ENCODE data around the gene EYS.
"Not testable (repeated sequence)": the region's sequence is repeated elsewhere in the genome, so short reads cannot be mapped to it uniquely, and the experiment has no call there.

EYS gene

DNA sequence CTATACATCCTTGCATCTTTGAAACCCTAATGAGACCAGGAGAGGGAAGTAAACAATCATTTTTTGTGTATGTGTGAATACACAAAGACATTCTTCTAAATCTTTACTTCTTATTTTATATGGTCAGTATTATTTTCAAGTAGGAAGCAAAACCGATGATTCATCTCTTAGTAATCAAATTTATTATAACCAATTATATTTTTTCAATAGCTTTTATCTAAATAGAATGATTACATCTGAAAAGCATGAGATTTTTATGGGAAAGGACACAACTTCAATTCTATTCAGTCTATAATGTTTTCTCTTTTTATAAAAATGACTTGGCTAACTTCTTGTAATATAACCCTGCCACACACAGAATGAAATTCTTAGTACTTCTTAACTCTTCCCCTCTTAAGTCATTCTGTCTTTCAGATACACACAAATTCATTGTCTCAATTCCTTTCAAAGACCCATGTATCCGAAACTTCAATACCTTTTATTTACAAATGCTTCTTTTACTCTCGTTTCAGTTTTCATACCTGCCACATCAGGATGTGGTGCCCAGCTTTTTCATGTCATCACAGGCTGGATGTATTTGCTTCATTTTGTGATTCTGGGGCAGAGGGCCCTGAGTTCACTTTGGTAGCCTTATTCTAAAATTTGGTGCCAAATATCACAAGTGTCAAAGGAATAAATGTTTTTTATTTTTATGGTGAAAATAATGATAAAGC is 1844.4 kb downstream of the EYS start:
- DNase-seq = no peak

- DNase-seq = no peak
These were observed 1847.5 kb downstream of the EYS start for GRCh38 chr6:63859528-63859927.

- DNase-seq = no peak
These were observed 1848.3 kb downstream of the EYS start for GRCh38 chr6:63858691-63859090.

GRCh38 chr6:63856271-63856670 is 1850.8 kb downstream of the EYS start:
- DNase-seq = no peak

DNA sequence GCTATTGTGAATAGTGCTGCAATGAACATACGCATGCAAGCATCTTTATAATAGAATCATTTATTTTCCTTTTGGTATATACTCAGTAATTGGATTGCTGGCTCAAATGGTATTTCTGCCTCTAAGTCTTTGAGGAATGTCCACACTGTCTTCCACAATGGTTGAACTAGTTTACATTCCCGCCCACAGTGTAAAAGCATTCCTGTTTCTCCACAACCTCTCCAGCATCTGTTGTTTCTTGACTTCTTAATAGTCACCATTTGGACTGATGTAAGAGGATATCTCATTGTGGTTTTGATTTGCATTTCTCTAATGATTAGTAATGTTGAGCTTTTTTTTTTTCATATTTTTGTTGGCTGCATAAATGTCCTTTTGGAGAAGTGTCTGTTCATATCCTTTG is 1862.7 kb downstream of the EYS start:
- no peak for DNase-seq

GRCh38 chr6:63839485-63839884 is 1867.5 kb downstream of the EYS start:
- DNase-seq = no peak

- not testable (repeated sequence) for DNase-seq
These were observed 1878.3 kb downstream of the EYS start for GRCh38 chr6:63828678-63829077.

GRCh38 chr6:63824722-63825121 is 1882.3 kb downstream of the EYS start:
- no peak for DNase-seq

DNA sequence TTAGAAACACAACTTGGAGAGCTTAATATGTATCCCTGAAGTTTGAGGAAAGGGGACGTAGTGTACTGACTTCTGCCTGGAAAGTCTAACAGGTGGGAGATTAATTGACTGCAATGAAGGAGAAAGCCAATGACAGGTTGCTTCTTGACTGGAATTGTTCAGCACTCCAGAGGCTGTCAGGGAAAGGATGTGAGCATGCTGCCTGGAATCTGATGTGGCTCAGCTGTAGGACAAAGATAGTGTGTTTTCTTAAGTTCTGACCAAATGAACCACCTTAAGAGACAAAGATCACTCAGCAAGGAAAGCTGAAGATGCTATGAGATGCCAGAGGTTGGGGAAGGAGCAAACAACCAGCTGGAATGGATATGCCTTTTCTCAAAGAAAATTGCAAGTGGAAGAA is 1885.6 kb downstream of the EYS start:
- no peak for DNase-seq

DNA sequence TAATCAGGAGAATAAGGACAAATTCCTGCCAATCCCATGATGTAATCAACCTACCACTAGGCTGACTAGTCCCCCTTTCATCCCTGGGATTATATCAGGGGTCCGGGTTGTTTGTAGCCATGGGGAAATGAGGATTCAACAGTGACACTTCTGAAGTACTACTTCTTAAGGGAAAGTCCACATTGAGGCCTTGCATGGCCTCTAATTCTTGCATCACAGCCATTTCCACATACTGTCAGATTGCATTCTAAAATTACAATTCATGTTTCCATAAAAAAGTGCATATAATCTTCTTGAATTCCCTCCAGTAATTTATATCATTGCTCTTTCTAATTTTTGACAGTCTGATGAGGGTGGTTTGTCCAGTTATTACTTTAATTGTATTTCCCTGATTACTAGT is 1887.2 kb downstream of the EYS start:
- no peak for DNase-seq

GRCh38 chr6:63817492-63818050 is 1889.5 kb downstream of the EYS start:
- DNase-seq = no peak

DNA sequence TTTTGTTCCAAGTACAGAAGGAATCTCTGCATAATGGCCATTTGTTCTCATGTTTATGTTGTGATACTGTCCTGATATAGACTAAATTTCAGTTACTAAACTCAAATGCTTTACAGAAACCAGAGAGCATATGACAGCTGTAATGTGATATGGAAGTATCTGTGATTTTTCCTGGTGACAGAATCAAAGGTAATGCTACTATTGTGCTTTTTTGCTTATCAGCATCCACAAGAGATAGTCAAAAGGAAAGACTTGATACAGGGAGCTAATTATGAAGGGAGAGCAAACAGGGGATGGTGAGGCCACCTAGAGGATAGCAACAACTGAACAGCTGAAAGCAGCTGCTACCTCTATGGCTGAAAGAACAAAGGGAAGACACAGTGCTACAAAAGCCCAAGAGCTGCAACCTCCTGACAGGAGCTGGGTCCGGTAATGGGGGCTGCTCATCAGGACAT is 1890.0 kb downstream of the EYS start:
- no peak for DNase-seq

- no peak for DNase-seq
These were observed 1890.5 kb downstream of the EYS start for GRCh38 chr6:63816401-63816981.

DNA sequence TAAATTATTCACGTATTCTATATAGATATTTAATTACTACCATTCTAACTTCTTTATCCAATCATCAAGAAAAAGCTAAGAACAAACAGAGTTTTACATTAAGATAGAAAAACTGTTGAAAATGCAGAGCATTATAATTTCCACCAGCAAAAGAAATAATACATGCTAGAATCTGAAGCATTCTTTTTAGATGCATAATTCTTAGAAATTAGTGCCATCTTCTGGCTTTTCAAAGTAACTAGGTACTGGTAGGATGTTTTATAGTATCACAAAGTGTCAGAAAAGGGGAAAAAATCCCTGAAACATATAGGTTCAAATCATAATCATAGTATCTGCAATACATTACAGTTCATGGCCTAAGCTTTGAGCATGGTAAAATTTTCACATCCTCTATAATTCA is 1892.6 kb downstream of the EYS start:
- no peak for DNase-seq

DNA sequence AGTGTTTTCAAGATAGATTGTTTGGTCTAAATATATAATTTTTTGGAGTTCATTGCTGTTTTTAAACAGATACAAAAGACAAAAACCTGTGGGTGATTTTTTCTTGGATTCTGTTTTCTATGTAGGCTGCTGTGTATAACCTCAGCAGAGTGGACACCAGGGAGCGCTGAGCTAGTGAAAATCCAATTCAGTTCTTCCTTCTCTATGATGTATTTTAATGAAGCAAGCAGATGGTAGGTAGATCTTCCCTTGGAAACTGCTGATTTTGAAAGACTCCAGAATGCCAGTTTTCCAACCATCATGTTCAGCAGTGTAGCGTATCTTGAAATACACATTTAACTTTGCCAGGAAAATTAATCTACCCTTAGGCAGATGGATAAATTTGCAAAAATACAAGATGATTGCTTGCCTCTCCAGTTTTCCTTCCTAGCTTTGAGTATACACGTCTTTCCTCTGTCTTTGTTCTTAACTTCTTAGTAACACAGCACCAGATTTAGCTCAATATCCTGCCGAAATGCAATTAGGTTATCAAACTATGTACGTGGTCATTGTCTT is 1893.4 kb downstream of the EYS start:
- DNase-seq = no peak

DNA sequence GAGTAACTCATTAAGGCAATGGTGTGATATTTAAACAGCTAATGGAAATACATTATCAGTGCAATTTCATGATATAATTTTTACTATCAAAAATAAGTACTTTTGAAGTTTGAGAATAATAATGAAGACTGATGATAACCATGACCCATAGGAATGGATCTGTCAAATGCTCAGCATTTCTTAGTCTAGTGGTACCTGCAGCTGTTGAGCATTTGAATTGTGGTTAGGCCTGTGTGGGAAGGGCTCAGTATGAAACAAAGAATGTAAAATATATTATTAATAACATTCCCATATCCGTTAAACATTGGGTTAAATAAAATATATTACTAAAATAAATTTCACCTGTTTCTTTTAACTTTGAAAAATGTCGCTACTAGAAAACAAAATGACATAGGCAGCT is 1898.5 kb downstream of the EYS start:
- no peak for DNase-seq

DNA sequence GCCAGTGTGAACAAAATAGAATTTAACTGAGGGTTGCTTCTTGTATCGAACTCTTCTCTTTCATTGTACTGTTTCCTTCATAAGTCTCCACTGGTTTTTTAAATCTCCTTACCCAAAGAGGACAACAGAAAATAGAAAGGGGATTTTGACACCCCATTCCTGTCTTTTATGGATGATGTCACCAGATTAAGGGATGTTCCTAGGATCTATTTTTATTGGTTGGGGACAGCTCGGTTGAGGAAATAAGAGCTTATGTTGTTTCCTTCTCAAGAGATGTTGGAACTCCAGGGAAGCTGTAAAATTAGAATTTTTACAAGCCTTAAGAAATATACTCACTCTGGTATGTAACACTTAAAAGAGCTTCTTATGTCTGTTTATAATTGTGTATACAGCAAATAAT is 1900.0 kb downstream of the EYS start:
- no peak for DNase-seq

GRCh38 chr6:63806573-63806913 is 1900.5 kb downstream of the EYS start:
- no peak for DNase-seq

- no peak for DNase-seq
These were observed 1901.0 kb downstream of the EYS start for GRCh38 chr6:63805808-63806572.

- DNase-seq = no peak
These were observed 1901.7 kb downstream of the EYS start for GRCh38 chr6:63805345-63805744.

DNA sequence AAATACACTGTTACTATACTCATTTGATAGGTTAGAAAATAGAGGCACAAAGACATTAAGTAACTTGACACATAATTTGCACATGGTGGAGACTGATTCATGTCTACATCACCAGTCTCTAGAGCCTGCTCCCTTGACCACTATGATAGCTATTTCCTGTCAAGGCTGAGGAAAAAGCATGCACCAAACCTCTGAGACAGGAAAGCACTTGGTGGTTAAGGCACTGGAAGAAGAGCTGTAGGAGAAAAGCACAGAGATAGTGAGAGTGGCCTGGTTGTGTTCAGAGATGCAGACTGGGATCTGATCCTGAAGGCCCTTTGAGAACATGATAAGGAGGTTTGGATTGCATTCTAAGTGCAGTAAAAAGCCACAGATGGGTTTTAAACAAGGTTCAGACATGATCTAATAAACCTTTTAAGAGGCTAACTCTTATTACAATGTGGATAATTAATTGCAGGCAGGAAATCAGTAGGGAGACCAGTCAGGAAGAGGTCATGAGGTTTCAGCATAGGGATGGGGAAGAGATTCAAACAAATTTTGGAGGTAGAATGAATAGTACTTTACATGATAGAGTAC is 1902.6 kb downstream of the EYS start:
- no peak for DNase-seq

DNA sequence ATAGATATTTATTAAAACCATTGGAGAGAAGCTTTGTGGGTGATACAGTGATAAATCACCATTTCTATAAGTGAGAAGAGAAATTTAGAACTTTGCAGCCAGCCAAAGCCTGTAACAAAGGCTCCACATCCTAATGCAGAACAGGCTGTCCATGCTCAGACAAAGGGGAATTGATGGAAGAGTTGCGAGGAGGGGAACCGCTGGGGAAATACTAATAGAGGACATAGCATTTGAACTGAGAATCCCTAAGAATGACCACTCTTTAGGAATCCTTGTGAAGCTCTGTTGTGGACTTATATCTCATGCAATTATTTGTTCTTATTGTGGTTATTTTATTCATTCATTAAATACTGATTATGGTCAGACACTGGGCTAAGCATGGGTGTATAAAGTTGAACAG is 1903.7 kb downstream of the EYS start:
- no peak for DNase-seq

DNA sequence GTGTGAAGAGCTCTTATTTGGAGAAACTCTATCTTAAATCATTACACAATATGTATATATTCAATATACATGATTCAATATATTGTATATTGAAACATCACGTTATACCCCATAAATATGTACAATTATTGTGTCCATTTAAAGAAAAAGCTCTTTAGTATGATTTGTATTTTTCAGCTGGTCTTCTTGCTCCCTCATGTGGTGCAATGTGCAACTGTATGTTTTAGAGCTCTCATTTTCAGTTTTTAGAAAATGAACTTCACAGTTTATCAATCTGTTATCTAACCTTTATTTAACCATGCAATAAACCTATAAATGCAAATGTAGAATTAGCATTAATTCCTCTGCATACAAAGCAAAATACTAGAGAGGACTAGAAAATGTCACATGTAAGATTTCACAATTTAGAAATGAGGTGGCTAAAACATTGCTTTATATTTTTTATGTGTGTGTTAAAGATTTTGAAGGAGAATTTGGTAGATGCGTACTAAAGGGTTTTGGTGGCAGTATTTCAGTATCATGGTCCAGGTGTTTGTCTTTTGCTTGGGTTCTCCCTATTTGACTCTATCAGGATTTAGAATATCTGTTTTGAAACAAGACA is 1904.3 kb downstream of the EYS start:
- no peak for DNase-seq
